IPS DF 4.7 (cell line): ENCODE results near the gene ADGRG7.
"Not testable (repeated sequence)": the region's sequence is repeated elsewhere in the genome, so short reads cannot be mapped to it uniquely, and the experiment has no call there.

ENCODE experiments used
- DNase-seq: peaks from one replicate; pipeline ENCODE4 v3.0.0-alpha.2; 2013; ENCODE audit warnings: low spot score; ENCODE audit errors: extremely low read depth

Gene ADGRG7, protein sequence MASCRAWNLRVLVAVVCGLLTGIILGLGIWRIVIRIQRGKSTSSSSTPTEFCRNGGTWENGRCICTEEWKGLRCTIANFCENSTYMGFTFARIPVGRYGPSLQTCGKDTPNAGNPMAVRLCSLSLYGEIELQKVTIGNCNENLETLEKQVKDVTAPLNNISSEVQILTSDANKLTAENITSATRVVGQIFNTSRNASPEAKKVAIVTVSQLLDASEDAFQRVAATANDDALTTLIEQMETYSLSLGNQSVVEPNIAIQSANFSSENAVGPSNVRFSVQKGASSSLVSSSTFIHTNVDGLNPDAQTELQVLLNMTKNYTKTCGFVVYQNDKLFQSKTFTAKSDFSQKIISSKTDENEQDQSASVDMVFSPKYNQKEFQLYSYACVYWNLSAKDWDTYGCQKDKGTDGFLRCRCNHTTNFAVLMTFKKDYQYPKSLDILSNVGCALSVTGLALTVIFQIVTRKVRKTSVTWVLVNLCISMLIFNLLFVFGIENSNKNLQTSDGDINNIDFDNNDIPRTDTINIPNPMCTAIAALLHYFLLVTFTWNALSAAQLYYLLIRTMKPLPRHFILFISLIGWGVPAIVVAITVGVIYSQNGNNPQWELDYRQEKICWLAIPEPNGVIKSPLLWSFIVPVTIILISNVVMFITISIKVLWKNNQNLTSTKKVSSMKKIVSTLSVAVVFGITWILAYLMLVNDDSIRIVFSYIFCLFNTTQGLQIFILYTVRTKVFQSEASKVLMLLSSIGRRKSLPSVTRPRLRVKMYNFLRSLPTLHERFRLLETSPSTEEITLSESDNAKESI

DNA sequence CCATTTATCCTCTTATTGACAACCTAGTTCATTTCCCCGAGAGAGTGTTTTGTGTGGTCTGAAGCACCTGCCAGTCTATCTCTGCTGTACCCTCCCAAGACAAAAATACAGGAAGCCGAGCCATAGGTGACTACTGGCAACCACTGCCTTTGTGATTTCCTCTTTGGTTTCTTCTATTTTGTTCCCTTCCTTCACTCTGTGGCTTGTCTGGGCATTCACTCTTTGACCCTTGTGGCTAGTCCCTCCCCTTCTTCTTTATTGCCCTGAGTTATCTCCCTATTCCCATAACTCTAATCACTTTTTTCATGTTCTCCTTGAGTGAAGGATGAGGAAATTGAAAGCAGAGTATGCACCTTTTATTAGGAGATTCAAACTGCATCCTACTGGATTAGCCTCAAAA is at the start of gene ADGRG7:
TSS of gene ADGRG7 (plus strand) at position 297 of the 400 bp plus-strand sequence. CDS start 256 bp downstream, outside the sequence.
- no peak for DNase-seq

DNA sequence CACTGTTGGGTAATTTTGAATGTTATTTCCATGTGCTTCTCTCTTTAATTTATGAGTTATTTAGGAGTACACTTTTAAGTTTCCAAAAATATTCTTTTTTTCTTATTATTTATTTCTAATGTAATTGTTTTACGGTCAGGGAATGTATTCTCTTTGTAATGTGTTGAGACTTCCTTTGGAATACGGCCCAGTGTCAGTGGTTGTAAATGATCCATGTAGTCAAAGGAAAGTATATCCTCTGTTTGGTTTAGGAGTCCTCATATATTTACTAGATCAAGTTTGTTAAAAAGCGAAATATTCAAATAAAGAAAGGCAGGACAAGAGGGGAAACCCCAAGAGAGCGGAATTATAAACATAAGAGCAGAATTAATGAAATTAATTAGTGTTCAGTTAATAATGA is 49.0 kb upstream of the ADGRG7 start:
- no peak for DNase-seq

GRCh38 chr3:100561459-100562158 is 47.8 kb upstream of the ADGRG7 start:
- no peak for DNase-seq

GRCh38 chr3:100562224-100562857 is 47.1 kb upstream of the ADGRG7 start:
- no peak for DNase-seq

GRCh38 chr3:100563228-100563627 is 46.2 kb upstream of the ADGRG7 start:
- DNase-seq: no peak

- no peak for DNase-seq
Measured at GRCh38 chr3:100563652-100564211, 45.7 kb upstream of the ADGRG7 start.

GRCh38 chr3:100570811-100571210 is 38.6 kb upstream of the ADGRG7 start:
- DNase-seq: no peak

- DNase-seq: no peak
Measured at GRCh38 chr3:100574536-100574935, 34.9 kb upstream of the ADGRG7 start.

DNA sequence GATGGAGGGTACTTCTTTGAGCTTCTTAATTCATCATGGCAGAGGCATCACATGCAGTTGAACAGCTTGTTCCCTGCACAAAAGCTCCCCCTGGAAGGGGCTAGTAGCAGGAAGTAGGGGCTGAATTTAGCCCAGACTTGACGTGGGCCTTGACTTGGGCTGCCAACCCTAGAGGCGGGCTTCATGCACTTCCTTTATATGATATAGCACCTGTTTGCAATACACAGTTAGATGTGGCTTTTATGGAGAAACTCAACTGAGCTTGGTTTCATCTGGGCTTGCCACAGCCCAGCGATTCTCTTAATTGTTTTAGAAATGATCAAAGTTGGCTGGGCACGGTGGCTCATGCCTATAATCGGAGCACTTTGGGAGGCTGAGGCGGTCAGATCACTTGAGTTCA is 33.7 kb upstream of the ADGRG7 start:
- no peak for DNase-seq

GRCh38 chr3:100577382-100578008 is 31.9 kb upstream of the ADGRG7 start:
- DNase-seq: no peak

DNA sequence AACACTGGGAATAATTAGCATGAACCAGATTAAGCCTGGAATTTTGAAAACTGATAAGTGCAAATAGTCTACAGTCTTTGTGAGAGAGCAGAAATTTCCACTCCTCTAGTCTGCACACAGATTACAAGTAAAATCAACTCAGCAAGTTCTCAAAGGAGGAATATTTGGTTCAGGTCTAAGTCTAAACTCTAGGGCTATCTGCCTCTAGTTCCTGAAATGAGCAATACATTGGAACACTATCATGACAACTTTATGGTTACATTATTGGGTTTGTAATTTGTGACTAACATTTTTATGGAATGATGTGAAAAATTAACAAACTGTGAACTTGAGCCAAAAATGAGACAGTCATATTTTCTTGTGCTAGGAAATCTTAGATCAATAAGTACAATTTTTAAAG is 30.8 kb upstream of the ADGRG7 start:
- DNase-seq: no peak

DNA sequence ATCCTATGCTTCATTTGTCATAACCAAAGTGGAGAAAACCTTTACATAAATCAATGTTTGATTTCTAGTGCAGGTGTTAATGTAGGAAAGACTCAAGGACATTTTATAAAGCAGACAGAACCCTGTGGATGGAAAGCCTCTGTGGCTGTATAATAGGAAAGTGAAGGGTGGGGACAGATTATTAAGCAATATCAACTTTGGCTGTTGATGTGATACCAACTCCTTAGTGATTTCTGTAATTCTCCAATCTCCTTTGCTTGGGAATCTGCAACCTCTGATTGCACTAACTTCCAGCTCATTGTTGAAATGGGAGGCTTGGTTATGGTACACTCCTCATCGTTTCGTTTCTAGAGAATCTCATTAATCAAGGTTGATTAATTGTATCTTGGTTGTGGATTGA is 29.3 kb upstream of the ADGRG7 start:
- no peak for DNase-seq

DNA sequence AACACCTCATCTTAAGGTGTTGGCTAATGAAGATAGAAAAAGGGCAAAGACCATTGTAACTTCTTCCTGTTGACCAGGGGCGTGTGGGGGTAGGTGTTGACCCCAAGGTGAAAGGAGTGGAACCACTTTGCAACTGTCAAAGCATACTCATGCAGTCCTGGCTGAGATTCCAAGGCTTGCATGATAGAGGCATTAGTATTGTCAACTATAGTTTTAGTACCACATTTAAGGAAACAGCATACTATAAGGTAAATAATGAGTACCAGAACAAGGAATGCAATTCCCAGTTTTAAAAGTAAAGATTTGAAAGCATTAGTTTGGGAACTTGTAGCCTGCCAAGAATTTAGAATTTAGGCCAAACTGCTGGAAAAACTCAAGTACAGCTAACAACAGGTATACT is 27.8 kb upstream of the ADGRG7 start:
- no peak for DNase-seq

DNA sequence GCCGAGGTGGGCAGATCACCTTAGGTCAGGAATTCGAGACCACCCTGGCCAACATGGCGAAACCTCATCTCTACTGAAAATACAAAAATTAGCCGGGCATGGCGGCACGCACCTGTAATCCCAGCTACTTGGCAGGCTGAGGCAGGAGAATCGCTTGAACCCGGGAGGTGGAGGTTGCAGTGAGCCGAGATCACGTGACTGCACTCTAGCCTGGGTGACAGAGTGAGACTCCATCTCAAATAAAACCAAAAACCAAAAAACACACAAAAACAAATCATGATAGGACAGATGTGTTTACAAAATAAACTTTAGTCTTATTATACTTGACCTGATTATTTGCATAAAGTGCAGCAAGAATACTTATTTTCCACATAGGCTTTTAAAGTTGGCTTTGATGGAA is 27.2 kb upstream of the ADGRG7 start:
- DNase-seq: not testable (repeated sequence)

- DNase-seq: no peak
Measured at GRCh38 chr3:100584101-100584660, 25.2 kb upstream of the ADGRG7 start.

DNA sequence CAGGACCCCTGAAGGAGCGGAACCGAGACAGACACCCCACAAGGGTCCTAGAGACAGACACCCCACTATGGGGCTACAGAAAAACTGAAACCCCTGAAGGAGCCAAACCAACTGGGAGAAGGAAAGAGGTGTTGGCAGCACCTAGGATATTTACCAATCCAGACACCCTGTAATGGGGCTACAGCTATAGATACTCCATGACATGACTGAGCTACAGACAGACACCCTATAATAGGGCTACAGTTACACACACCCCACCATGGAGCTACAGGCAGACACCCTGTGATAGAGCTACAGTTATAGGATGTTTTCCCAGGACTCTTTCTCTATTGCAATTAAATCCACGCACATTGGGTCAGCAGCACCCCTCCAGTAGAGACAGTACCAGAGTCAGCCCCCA is 22.6 kb upstream of the ADGRG7 start:
- DNase-seq: no peak

DNA sequence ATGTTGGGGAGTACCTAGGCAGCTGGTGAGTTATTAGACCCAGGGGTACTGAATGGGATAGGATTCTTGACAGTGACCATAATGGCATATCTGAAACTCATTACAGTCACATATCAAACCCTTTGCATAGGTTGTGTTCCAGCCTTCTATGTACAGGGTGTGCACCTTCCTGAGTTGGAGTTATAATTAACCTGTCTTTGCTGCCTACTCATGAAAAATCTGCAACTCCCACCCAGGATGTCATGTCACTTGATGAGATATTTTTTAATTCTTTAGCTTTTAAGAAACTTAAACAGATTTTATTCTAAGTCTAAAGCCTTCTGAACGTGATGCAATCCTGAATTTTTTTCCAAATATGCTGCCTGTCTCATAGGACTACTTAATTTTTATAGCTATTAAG is 21.1 kb upstream of the ADGRG7 start:
- DNase-seq: no peak

GRCh38 chr3:100590114-100590839 is 19.1 kb upstream of the ADGRG7 start:
- DNase-seq: peak; percentile 62

DNA sequence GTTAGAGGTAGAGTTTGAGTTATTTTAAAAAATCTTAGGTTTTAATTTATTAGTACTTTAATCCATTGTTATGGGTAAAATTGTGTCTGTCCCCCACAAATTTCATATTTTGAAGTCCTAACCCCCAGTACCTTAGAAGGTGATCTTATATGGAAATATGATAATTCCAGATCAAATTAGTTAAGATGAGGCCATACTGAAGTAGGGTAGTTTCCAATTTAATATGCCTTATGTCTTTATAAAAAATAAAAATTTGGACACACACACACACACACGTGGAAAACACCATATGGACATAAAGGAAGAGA is 18.6 kb upstream of the ADGRG7 start:
- no peak for DNase-seq

DNA sequence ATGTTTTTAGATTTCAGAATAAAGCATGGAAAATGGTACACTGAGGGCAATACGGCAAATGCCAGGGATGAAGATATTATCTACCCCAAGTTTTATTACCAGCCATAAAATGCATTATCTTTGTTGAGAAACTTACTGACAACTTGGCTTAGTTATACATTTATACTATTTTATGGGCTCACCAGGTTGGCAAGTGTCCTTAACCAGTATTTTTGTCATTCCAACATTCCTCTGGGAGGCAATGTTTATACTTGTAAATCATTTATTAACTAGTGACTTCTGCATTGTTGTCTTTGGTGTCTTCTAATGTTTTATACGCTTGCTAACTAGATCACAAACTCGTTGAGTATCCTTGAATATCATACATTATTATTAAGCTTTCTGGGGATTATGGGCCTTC is 18.0 kb upstream of the ADGRG7 start:
- DNase-seq: no peak
